Measurements from ENCODE around the gene IER3. TPM values are rescaled to one million over a fixed set of nuclear protein-coding genes. Genes with fewer than 3 reads are reported as not detected.

Gene IER3
- total and polyA plus RNA-seq, 5 donors from 2014 or later = 0.38 to 5.1 (median 1.7) TPM

DNA sequence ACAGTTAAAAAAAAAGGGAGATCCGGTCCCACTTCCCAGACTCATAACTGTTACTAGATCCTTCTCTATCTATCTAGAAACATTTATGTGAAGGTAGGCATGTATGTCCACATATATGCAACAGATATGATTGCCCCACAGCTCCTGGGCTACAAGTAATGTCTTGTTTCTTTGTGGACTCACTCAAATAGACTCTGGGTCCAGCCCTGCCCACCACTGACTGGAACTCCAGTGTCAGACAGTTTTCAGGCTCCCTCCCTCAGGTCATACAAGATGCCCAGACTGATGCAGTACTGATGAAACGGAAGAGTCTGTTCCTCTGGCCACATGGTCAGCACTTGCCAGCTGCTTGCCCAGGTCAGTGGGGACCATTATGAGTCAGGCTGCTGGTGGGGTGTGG, 30.8 kb upstream of the IER3 start:
- Histone ChIP-seq H3K27ac (ENCODE audit: insufficient read depth, low read length, poor library complexity, severe bottlenecking) (no peak overlapping the region), H3K4me1 (ENCODE audit: control insufficient read depth, insufficient read depth, low read length, poor library complexity, severe bottlenecking) (peaks cover 1% of the 10 kb centered on the region), H3K4me3 (ENCODE audit: low read depth, low read length) (no peak overlapping the region), H3K27me3 (ENCODE audit: control insufficient read depth, insufficient read depth, low read length) (no peaks in the 10 kb centered on the region), H3K36me3 (ENCODE audit: control insufficient read depth, insufficient read depth, low read length) (no peaks in the 10 kb centered on the region), H3K9me3 (ENCODE audit: control insufficient read depth in 2 of 2, low read length in 2 of 2) (no peaks in the 10 kb centered on the region)
- peaks cover 1 to 22% (median 12%) of the 10 kb centered on the region in 4 donors for H3K4me1 Mint-ChIP-seq
- H3K36me3 Mint-ChIP-seq = no peaks in the 10 kb centered on the region
- no peaks in the 10 kb centered on the region for H3K27me3 Mint-ChIP-seq
- no peak overlapping the region for H3K4me3 Mint-ChIP-seq
- no peak for ATAC-seq (ENCODE audit: low read depth in 2 of 2)
- no peaks in the 10 kb centered on the region for H3K9me3 Mint-ChIP-seq
- no peak for DNase-seq
- peak overlapping the region in 1 of 3 donors; percentile 55 for H3K27ac Mint-ChIP-seq

DNA sequence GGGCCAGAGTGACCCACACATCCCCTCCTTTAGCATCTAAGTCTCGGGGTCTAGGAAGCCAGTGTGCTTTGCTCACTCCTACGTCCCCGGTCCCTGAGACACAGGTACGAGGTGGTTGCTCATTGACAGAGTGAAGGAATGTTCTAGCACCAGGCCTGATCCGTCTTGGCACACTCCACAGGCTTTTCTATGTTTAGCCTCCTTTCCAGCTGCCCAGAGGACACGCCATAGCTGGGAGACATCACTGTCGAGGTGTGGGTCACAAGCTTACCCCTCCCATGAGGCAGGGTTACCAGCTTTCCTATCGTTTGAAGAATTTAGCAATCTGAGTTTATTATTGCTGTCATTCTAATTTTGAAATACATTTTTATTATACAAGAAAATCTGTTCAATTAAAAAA, 30.4 kb upstream of the IER3 start:
- no peak overlapping the region for H3K27ac Mint-ChIP-seq
- no peaks in the 10 kb centered on the region for H3K36me3 Mint-ChIP-seq
- H3K4me1 Mint-ChIP-seq = peaks cover 5 to 26% (median 16%) of the 10 kb centered on the region in 4 donors
- H3K27me3 ChIP-seq (ENCODE audit: control insufficient read depth, insufficient read depth, low read length) = no peaks in the 10 kb centered on the region
- no peaks in the 10 kb centered on the region for H3K27me3 Mint-ChIP-seq
- no peak for DNase-seq
- H3K4me1 ChIP-seq (ENCODE audit: control insufficient read depth, insufficient read depth, low read length, poor library complexity, severe bottlenecking) = peaks cover 5% of the 10 kb centered on the region
- no peaks in the 10 kb centered on the region for H3K36me3 ChIP-seq (ENCODE audit: control insufficient read depth, insufficient read depth, low read length)
- H3K9me3 ChIP-seq (ENCODE audit: control insufficient read depth in 2 of 2, low read length in 2 of 2) = no peaks in the 10 kb centered on the region
- H3K4me3 ChIP-seq (ENCODE audit: low read depth, low read length) = no peak overlapping the region
- no peaks in the 10 kb centered on the region for H3K9me3 Mint-ChIP-seq
- ATAC-seq (ENCODE audit: low read depth in 2 of 2) = no peak
- H3K27ac ChIP-seq (ENCODE audit: insufficient read depth, low read length, poor library complexity, severe bottlenecking) = no peak overlapping the region
- H3K4me3 Mint-ChIP-seq = no peak overlapping the region

DNA sequence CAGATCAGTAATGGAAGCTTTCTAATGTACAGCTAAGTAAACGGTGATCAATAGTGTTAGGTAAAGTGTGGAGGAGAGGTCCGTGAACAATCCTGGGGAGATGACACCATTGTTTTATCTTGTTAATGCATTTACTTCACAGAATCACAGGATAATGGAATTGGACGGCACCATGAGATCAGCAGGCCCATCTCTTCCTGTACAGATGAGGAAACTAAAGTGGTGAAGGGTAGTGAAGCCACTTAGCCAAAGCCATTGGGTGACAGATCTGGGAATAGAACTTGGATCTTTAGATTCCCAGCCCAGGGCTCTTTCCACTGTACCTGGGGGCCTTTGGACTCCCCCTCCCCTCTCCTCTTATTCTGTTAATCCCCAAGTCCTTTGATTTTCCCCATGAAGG, 26.2 kb upstream of the IER3 start:
- H3K27me3 Mint-ChIP-seq = no peaks in the 10 kb centered on the region
- no peaks in the 10 kb centered on the region for H3K9me3 Mint-ChIP-seq
- no peaks in the 10 kb centered on the region for H3K27me3 ChIP-seq (ENCODE audit: control insufficient read depth, insufficient read depth, low read length)
- peaks cover 24% of the 10 kb centered on the region for H3K4me1 ChIP-seq (ENCODE audit: control insufficient read depth, insufficient read depth, low read length, poor library complexity, severe bottlenecking)
- ATAC-seq (ENCODE audit: low read depth in 2 of 2) (no peak), DNase-seq (no peak)
- H3K9me3 ChIP-seq (ENCODE audit: control insufficient read depth in 2 of 2, low read length in 2 of 2) = no peaks in the 10 kb centered on the region
- H3K27ac Mint-ChIP-seq = peak overlapping the region in 1 of 3 donors; percentile 3
- no peaks in the 10 kb centered on the region for H3K36me3 Mint-ChIP-seq
- no peak overlapping the region for H3K4me3 ChIP-seq (ENCODE audit: low read depth, low read length)
- H3K36me3 ChIP-seq (ENCODE audit: control insufficient read depth, insufficient read depth, low read length) = no peaks in the 10 kb centered on the region
- H3K4me3 Mint-ChIP-seq = no peak overlapping the region
- H3K4me1 Mint-ChIP-seq = peaks cover 19 to 53% (median 39%) of the 10 kb centered on the region in 4 donors
- H3K27ac ChIP-seq (ENCODE audit: insufficient read depth, low read length, poor library complexity, severe bottlenecking) = no peak overlapping the region

DNA sequence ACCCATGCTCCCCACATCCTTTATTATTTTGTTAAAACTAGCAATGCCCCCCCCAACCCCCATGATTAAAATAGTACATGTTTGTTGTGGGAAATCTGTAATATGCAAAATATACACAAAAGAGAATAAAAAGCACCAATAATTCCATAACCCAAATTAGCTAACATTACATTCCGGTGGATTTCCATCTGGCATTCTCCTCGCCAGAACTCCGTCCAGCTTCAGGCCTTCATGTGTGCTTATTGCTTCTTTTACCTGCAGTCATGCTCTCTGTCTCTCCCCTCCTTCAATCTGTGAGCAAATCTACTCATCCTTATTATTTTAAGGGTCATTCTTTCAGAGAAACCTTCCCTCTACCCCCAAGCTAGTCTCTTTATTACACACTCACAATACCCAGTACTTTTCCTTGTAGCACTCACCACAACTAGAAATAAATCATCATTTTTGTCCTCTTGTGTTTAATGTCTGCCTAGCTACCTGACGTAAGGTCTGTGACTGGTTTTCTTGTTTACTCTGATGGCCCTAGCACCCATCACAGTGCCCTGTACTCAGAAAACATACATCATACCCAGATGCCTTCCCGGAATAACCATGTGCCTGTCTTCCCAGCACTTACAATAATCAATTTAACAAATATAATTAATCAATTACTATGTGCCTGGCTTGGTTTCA, 25.6 kb upstream of the IER3 start:
- Histone ChIP-seq H3K36me3 (ENCODE audit: control insufficient read depth, insufficient read depth, low read length) (no peaks in the 10 kb centered on the region), H3K27me3 (ENCODE audit: control insufficient read depth, insufficient read depth, low read length) (no peaks in the 10 kb centered on the region), H3K4me3 (ENCODE audit: low read depth, low read length) (no peak overlapping the region), H3K27ac (ENCODE audit: insufficient read depth, low read length, poor library complexity, severe bottlenecking) (no peak overlapping the region), H3K4me1 (ENCODE audit: control insufficient read depth, insufficient read depth, low read length, poor library complexity, severe bottlenecking) (peaks cover 24% of the 10 kb centered on the region), H3K9me3 (ENCODE audit: control insufficient read depth in 2 of 2, low read length in 2 of 2) (no peaks in the 10 kb centered on the region)
- Mint-ChIP-seq H3K4me1 (peaks cover 19 to 56% (median 39%) of the 10 kb centered on the region in 4 donors), H3K36me3 (no peaks in the 10 kb centered on the region), H3K27me3 (no peaks in the 10 kb centered on the region), H3K9me3 (no peaks in the 10 kb centered on the region), H3K27ac (peak overlapping the region; percentile 54 to 88 (median 74)), H3K4me3 (peak overlapping the region; percentile 16 to 84 (median 74))
- ATAC-seq (ENCODE audit: low read depth in 2 of 2) (no peak), DNase-seq (no peak)

DNA sequence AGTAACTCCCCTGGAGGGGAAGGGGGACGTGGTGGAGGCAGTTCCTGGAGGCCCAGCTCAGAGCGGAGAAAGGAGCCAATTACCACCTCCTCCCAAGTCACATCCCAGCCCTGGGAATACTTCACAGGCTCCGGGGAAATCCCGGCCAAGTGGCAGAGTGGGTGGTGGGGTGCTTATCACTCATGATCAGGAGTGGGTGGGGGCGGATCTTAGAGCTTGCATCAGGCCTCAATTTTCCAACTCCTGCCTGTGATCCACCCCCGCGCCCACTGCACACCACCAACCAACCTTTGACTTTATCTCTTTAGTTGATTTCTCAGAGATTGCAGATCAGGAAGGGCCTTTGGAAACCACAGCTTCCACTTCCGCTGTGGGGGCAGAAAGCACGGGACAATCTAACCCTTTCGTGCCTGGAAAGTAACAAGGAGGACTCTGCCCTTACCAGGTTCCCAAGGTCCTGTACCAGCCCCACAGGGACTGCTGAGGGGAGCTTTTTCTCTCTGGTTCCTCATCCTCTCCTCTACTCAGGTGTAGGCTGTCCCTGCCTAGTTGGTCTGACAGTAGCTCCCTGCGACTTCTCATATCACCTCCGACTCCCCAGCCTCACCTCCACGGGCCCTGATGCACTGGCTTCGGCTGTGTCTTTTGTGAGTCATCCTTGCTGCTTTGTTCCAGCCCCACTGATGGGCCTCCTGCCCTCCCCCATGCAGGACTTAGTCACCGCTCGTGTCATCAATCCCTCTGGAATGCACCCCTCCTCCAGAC, 24.9 kb upstream of the IER3 start:
- DNase-seq (peak; percentile 17 to 66 (median 25)), ATAC-seq (ENCODE audit: low read depth in 2 of 2) (peak; percentile 92)
- Mint-ChIP-seq H3K9me3 (no peaks in the 10 kb centered on the region), H3K4me3 (peak overlapping the region; percentile 16 to 84 (median 74)), H3K4me1 (peaks cover 19 to 61% (median 41%) of the 10 kb centered on the region in 4 donors), H3K27ac (peak overlapping the region in 2 of 3 donors; percentile 74 to 88), H3K27me3 (no peaks in the 10 kb centered on the region), H3K36me3 (no peaks in the 10 kb centered on the region)
- peak overlapping the region; percentile 57 for H3K4me3 ChIP-seq (ENCODE audit: low read depth, low read length)
- H3K27me3 ChIP-seq (ENCODE audit: control insufficient read depth, insufficient read depth, low read length) = no peaks in the 10 kb centered on the region
- H3K9me3 ChIP-seq (ENCODE audit: control insufficient read depth in 2 of 2, low read length in 2 of 2) = no peaks in the 10 kb centered on the region
- no peaks in the 10 kb centered on the region for H3K36me3 ChIP-seq (ENCODE audit: control insufficient read depth, insufficient read depth, low read length)
- H3K4me1 ChIP-seq (ENCODE audit: control insufficient read depth, insufficient read depth, low read length, poor library complexity, severe bottlenecking) = peaks cover 24% of the 10 kb centered on the region
- no peak overlapping the region for H3K27ac ChIP-seq (ENCODE audit: insufficient read depth, low read length, poor library complexity, severe bottlenecking)

DNA sequence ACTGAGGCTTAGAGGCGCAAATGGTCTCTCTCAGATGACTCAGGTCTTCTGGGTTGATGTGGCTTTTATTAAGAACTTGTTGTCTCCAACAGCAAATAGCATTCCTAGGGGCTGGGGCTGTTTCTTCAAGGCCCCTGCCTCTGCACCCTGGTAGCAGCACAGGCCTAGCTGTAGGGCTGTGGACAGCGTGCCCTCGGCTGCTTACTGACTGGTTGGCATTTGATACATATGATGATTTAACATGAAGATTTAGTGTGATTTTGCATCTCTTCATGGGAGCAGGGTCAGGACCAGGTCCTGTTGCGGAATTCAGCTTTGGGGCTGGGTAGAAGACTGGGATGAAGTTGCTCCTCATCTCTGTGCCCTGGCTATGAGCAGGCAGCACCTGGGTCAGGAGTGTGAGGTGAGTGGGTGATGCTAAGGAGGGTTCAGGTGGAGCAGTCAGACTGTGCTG, 24.3 kb upstream of the IER3 start:
- peak in 1 of 2 donors; percentile 13 for ATAC-seq (ENCODE audit: low read depth in 2 of 2)
- peak overlapping the region; percentile 57 for H3K4me3 ChIP-seq (ENCODE audit: low read depth, low read length)

DNA sequence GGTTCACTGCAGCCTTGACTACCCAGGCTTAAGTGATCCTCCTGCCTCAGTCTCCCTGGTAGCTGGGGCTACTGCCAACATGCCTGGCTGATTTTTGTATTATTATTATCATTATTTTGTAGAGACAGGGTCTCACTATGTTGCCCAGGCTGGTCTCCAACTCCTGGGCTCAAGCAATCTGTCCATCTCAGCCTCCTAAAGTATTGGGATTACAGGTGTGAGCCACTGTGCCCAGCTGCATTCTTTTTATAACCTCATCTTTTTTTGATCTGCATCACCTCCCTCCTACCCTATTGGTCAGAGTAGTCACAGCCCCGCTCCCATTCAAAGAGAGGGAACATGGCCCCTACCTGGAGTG, 23.6 kb upstream of the IER3 start:
- H3K27ac Mint-ChIP-seq = no peak overlapping the region
- H3K27me3 Mint-ChIP-seq = no peaks in the 10 kb centered on the region

More for the DNA sequence above, 24.3 kb upstream of the IER3 start:
- H3K27me3 ChIP-seq (ENCODE audit: control insufficient read depth, insufficient read depth, low read length) = no peaks in the 10 kb centered on the region
- no peaks in the 10 kb centered on the region for H3K27me3 Mint-ChIP-seq
- peak overlapping the region in 2 of 3 donors; percentile 37 to 74 for H3K27ac Mint-ChIP-seq
- H3K27ac ChIP-seq (ENCODE audit: insufficient read depth, low read length, poor library complexity, severe bottlenecking) = no peak overlapping the region
- H3K9me3 Mint-ChIP-seq = no peaks in the 10 kb centered on the region
- DNase-seq = no peak
- peaks cover 24% of the 10 kb centered on the region for H3K4me1 ChIP-seq (ENCODE audit: control insufficient read depth, insufficient read depth, low read length, poor library complexity, severe bottlenecking)
- H3K9me3 ChIP-seq (ENCODE audit: control insufficient read depth in 2 of 2, low read length in 2 of 2) = no peaks in the 10 kb centered on the region
- no peaks in the 10 kb centered on the region for H3K36me3 ChIP-seq (ENCODE audit: control insufficient read depth, insufficient read depth, low read length)
- peak overlapping the region in 3 of 4 donors; percentile 72 to 84 (median 75) for H3K4me3 Mint-ChIP-seq
- no peaks in the 10 kb centered on the region for H3K36me3 Mint-ChIP-seq
- peaks cover 19 to 67% (median 47%) of the 10 kb centered on the region in 4 donors for H3K4me1 Mint-ChIP-seq

More for the DNA sequence above, 23.6 kb upstream of the IER3 start:
- H3K27me3 ChIP-seq (ENCODE audit: control insufficient read depth, insufficient read depth, low read length) = no peaks in the 10 kb centered on the region
- H3K4me3 ChIP-seq (ENCODE audit: low read depth, low read length) = no peak overlapping the region
- no peak for ATAC-seq (ENCODE audit: low read depth in 2 of 2)
- H3K9me3 Mint-ChIP-seq = no peaks in the 10 kb centered on the region
- H3K9me3 ChIP-seq (ENCODE audit: control insufficient read depth in 2 of 2, low read length in 2 of 2) = no peaks in the 10 kb centered on the region
- H3K4me1 Mint-ChIP-seq = peaks cover 24 to 70% (median 50%) of the 10 kb centered on the region in 4 donors
- H3K4me3 Mint-ChIP-seq = peak overlapping the region in 3 of 4 donors; percentile 3 to 75 (median 47)
- H3K36me3 Mint-ChIP-seq = no peaks in the 10 kb centered on the region
- no peak overlapping the region for H3K27ac ChIP-seq (ENCODE audit: insufficient read depth, low read length, poor library complexity, severe bottlenecking)
- no peak for DNase-seq
- no peaks in the 10 kb centered on the region for H3K36me3 ChIP-seq (ENCODE audit: control insufficient read depth, insufficient read depth, low read length)
- peaks cover 24% of the 10 kb centered on the region for H3K4me1 ChIP-seq (ENCODE audit: control insufficient read depth, insufficient read depth, low read length, poor library complexity, severe bottlenecking)

Measured in CD4-positive, CD25-positive, alpha-beta regulatory T cell (primary cell).